C1 segment of cervical spinal cord (tissue), 14 donors: ENCODE data around the gene UTF1.

Experiments
- DNase-seq, 14 donors: peaks; one replicate each; lab custom pipeline; 2025; lab: John Stamatoyannopoulos, UW

UTF1 gene, protein sequence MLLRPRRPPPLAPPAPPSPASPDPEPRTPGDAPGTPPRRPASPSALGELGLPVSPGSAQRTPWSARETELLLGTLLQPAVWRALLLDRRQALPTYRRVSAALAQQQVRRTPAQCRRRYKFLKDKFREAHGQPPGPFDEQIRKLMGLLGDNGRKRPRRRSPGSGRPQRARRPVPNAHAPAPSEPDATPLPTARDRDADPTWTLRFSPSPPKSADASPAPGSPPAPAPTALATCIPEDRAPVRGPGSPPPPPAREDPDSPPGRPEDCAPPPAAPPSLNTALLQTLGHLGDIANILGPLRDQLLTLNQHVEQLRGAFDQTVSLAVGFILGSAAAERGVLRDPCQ

DNA sequence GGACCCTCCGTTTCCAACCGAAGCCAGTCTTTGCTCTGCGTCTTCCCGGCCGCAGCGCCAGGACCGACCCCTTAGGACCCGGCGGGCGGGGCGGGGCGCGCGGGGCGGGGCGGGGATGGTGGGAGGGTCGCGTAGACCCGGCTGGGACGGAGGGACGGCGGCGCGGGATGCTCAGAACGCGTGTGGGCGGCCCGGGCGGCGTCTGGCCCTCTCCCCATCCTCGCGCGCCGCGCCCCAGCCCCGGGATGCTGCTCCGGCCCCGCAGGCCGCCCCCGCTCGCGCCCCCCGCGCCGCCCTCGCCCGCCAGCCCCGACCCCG, at the start of gene UTF1:
UTF1 (plus strand) TSS at position 174 of the 318 bp plus-strand sequence; CDS start at position 246, 72 bp downstream.
- DNase-seq: no peak

DNA sequence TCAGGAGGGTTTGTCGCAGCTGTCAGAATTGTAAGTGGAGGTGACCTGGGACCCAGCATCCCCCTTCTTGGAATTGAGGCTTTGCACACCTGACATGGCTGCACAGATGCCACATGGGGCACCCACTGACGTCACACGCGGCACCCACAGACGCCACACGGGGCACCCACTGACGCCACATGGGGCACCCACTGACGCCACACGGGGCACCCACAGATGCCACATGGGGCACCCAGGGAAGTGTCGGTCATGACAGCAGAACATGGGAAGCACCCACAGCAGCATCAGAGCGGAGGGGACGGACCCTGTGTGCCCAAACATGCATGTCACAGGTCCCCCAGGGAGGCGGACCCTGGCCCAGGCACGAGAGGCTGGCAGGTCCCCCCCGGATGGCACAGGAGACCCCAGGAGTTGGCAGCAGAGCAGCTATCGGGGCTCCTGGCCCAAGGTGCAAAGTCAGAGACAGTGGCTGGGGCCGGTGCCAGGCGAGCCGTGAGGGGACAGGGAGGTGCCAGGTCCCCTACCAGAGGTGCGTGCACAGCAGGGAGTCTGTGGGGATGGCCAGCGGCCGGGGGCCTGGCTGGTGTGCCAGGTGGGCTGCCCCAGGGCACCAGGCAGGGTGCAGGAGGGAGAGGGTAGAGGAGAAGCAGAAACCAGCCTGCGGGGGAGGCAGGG, 48.9 kb upstream of the UTF1 start:
- no peak for DNase-seq

DNA sequence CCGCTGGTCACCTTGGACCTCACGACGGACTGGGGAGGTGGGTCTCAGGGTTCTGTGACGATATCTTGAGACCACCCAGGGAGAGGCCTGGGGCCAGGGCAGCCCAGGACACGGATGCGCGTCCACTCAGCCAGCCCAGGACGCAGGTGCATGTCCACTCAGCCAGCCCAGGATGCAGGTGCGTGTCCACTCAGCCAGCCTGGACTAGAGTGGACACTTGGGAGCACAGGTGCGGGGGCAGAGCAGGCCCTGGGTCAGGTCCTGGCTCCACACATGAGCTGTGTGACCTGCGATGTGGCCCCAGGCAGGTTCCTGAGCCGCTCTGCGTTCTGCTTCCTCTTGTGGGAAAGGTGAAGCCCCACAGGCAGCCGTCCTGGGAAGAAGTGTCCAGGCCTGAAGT, 47.8 kb upstream of the UTF1 start:
- no peak for DNase-seq

DNA sequence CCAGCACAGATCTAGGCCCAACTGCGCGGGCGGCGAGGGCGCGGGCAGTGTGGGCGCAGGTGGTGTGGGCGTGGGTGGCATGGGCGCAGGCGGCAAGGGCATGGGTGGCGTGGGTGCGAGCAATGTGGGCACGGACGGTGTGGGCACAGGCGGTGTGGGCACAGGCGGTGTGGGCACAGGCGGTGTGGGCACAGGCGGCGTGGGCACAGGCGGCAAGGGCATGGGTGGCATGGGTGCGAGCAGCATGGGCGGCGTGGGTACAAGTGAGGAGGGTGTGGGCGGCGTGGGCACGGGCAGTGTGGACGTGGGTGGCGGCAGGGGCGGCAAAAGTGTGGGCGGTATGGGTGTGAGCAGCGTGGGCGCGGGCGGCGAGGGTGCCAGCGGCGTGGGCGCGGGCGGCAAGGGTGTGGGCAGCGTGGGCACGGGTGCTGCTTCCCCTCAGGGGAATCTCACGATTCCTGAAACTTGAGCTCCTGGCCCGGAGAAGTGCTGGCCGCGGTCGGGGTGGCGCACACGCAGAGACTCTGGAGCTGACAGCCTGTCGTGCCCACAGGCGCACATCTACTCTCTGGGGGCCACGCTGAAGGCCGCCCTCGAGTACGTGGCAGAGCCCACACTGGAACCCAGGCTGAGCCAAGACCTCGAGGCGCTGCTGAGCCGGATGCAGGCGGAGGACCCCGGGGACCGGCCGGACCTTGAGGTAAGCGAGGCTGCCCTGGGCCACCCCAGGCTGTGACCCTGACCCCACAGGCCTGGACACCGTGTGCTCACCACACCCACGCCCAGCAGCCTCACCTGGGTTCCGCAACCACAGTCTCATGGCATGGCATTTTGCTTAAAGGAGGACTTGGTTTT, 47.0 kb upstream of the UTF1 start:
- DNase-seq: no peak

DNA sequence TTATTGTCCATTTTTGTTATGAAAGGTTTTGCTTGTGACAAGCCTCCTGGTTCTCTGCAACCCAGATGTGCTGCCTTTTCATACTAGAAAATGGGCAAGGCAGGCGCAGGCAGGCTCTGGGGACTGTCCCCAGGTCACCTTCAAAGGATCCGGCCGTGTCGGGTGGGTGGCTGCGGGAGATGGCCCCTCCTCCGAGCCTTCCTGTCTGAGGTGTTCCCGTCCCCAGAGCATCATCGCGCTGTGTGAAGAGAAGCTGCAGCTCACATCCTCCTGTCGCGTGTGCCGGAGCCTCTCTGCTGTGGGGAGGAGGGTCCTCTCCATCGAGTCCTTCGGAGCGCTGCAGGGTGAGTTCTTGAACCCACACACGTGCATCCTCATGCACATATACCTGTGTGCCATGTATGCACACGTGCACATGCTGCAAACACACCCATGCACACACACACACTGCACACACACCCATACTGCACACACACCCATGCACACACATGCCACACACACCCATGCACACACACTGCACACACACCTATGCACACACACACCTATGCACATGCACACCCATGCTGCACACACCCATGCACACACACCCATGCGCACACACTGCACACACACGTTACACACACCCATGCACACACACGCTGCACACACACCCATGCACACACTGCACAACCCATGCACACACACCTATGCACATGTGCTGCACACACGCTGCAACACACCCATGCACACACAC, 46.2 kb upstream of the UTF1 start:
- no peak for DNase-seq

DNA sequence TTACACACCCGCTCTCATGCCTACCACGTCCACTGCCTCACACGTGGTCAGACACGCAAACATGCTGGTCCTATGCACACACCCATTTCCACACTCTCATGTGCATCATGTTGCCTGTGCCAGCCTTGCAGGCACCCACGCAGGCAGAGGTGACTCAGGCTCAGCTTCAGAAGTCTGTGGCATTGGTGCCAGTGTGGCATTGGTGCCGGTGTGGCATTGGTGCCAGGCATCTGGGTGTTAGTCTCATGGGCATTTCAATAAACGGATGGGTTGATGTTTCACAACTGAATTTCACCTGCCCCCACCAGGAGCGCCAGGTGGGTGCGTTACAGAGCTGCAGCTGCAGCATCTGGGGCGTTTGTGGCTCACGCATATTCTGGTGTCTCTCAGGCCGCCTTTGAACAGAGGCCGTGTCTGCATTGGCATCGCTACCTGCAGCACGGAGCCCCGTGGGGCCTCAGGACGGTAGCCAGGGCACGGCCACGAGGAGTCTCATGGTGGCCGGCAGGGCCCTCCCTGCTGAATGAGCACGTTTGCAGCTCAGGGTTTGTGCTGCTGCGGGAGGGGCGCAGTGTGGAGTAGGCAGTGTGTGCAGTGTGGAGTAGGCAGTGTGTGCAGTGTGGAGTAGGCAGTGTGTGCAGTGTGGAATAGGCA, 45.3 kb upstream of the UTF1 start:
- DNase-seq: no peak

DNA sequence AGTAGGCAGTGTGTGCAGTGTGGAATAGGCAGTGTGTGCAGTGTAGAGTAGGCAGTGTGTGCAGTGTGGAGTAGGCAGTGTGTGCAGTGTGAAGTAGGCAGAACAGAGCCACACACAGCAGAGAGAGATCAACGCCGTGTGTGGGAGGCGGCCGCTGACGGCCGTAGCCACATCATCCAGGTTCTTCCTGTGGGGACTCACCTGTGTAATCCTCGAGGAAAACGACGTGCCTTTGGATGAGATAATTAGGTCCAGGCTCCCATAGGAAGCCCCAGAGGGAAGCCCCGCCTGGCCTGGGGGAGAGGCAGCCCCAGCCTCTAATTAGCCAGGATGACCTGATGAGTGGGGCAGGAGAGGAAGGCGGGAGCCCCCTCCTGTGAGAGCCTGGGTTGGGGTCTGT, 44.6 kb upstream of the UTF1 start:
- no peak for DNase-seq

DNA sequence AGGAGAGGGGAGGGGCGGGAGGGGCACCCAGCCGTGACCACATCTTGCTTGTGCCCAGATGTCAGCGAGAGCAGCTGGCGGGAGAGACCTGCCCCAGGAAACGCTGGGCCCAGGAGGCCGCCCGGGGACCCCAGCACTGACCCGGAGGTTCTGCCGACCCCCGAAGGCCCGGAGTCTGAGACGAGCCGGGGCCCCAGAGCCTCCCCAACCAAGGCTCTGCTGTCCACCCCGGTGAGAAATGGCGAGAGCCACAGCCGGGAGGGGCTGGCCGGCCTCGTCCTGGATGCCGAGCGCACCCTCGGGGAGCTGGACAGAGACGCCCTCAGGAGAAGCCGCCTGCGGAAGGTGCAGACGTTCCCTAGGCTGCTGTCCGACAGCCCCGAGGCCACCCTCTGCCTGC, 44.1 kb upstream of the UTF1 start:
- DNase-seq: no peak

DNA sequence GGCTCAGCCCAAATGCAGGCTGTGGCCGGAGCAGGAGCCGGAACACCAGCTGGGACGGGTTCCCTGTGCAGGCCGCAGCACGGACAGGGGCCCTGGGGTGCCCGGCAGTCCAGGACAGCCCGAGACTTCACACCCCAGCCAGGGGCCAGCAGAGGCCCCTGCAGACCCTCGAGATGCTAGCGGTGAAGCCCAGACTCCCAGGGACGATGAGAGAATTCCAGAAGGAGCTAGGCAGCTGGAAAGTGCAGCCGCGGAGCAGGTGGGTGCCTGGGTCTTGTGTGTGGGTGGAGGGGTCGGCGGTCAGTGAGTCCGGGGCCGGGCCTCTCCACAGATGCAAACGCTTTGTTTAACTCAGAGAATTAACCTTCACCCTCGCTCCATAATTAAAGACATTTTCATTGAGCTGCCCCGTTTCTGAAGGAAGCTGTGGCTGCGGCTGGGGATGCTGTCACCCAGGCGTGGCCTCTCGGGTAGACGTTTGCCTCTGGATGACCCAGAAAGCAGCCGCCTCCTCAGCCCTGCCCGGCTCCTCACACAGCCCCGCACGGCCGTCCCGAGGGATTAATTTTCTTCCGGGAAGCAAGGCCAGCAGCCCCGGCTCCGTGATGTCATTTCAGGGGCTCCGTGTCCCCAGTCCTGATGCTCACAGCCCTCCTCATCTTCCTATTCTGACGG, 43.5 kb upstream of the UTF1 start:
- no peak for DNase-seq

DNA sequence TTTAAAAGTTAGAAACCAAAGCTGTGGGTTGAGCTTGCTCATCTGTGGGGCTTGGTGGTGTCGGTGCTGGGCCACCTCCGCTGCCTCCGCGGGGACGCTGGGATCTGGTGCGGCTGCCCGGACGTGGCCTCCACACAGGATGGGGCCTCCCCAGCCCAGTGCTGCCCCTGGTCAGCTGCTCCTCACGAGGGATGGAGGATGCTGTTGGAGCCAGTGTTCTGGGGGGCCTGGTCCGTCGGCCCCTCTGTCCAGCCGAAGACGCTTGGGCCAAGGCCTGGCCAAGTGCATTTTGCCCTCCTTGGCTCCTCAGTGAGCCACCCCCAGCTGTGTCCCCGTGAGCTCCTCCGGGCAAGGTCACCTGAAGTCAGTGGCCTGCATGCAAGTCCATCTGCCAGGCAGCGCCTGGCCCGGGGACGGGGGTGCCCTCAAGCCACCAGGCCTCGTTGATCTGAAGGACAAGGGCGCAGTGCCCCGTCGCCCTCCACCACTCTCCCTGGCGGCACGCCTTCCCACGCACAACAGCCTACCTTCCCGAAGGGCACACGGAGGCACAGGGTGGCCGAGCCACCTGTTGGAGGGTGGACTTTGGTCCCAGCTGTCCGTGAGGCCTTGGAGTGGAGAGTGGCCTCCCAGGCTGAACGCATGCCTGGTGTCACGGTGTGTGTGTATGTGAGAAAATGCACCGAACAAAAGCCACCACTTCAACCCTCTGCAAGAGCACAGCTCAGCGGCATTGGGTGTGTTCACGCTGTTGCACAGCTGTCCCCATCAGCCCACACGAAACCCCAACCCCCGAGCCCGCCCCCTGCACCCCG, 42.7 kb upstream of the UTF1 start:
- no peak for DNase-seq

DNA sequence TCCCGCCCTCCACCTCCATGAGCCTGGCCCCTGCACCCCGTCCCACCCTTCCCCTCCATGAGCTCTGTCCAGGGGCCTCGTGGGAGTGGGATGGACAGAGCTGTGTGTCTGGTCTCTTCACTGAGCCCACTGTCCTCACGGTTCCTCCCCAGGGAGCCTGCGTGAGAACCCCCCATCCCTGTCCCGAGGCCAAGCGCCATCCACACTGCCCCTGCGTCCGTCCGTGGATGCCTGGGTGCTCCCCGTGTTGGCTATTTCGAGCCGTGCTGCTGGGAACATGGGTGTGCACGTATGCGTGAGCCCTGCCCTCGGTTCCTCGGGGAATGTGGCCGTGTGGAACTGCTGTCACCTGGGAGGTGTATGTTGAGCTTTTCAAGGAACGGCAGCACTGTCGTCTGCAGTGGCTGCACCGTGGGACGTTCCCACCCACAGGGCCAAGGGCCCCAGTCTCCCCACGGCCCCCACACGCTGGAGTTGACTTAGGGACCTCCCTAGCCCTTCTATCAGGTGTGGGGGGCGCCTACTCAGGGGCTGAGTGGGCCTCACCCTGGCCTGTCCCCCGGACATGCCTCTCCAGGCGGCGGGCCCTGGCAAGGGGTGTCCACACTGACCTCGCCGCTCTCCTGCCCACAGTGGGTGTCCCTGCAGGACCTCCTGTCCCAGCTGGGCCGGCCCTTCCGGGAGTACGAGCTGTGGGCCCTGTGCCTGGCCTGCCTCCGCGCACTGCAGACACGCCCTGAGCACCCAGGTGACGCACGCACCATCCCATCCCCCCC, 41.9 kb upstream of the UTF1 start:
- no peak for DNase-seq

DNA sequence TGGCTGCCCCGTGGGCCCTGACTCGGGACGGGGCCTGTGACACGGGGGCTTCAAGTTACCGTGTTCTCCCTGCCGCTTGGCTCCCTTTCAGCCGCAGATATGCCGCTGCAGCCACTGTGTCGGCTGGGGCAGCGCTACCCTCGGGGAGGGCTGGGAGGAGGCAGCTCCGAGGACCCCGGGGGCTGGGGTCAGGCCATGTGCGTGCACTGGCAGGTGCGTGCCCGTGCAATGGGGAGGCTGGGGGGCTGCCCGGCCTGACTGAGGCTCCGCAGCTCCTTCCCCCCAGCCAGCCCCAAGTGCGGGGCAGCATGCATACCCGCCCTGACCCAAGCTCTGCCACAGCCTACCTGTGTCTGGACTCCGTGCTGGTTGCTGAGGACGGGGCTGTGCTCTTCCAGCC, 40.8 kb upstream of the UTF1 start:
- no peak for DNase-seq

DNA sequence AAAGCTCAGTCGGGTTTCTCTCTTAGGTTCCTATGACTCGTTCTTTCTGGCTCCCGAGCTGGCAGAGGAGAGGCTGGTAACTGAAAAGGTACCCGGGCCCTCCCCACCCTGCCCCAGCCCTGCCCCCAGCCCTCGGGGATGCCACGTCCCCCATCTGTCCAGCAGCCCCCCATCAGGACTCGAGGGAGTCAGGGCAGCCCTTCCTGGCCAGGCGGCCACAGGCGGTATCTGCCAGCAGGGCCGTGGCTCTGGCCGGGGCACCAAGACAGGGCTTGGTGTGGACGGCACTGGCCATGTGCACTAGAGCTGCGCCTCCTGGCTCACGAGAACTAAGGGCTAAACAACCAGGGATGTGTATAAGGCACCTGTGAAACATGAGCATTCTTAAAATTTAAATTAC, 40.3 kb upstream of the UTF1 start:
- no peak for DNase-seq

DNA sequence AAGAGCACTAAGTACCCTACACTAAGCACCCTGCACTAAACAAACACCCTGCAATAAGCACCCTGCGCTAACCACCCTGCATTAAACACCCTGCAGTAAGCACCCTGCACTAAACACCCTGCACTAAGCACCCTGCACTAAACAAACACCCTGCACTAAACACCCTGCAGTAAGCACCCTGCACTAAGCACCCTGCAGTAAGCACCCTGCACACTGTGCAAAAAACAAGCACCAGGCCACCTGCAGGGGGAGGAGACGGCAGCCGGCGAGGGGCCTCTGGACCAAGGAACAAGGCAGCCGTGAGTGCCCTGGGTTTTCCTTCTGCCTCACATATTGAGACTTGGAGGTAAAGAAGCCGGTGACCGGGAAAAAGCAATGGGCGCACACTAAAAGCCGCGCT, 39.8 kb upstream of the UTF1 start:
- no peak for DNase-seq

DNA sequence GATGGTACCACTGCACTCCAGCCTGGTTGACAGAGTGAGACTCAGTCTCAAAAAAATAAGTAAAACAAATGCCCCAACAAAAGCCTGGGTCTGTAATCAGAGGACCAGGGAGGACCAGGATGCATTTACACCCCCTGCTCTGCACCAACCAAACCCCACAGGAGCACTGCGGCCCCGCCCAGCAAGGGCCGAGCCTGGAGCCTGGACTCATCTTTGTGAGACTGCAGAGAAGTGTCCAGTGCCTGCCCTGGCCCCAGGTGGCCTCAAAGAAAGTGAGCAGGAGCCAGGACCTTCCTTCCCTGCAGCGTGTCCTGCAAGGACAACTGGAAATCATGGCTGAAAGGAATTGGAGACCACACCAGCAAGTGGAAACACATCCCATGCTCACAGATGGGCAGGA, 38.4 kb upstream of the UTF1 start:
- DNase-seq: no peak

DNA sequence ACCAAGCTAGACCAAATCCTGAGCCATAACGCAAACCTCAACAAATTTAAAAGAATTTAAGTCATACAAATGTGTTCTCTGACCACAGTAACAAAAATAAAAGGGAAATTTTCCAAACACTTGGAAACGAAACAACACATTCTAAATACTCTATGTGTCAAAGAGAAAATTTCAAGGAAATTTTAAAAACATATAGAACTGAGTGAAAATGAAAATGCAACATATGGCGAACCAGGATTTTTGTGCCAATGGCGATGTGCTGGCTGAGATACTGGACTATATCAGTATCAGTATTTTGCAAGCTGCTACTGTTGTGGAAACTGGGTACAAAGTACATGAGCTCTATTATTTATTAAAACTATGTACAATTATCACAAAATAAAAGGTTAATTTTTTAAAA, 35.9 kb upstream of the UTF1 start:
- DNase-seq: no peak

DNA sequence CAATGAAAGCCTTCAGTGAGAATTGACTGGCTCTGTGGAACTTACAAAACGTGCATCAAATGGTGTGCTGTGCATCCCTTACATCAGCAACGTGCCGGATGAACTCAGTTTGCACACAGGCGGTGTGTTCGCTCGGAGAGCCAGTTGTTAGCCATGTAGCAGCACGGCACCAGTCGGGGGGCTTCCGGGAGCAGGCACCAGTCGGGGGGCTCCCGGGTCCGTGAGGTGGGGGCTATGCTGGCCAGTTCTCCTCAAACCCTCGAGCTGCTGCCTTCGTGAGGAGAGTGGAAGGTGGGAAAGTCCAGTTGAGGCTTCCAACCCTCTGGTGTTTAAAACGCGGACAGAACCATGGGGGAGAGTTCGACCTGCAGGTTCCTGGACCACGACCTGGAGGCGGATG, 34.9 kb upstream of the UTF1 start:
- no peak for DNase-seq

DNA sequence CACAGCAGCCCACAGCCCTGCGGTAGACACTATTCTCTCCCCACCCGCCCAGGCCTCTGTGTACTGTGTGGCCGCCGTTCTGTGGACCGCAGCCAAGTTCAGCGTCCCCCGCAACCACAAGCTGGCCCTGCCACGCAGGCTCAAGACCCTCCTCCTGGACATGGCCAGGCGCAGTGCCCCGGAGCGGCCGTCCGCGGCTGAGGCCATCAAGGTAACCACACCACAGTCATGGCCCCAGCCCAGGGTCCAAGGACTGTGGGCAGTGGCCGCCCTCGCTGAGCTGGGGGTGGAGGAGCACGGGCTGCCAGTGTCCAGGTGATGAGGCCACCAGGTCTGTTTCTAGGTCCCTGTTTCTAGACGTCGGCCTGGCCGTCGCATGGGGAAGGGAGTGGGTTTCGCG, 34.4 kb upstream of the UTF1 start:
- DNase-seq: no peak

DNA sequence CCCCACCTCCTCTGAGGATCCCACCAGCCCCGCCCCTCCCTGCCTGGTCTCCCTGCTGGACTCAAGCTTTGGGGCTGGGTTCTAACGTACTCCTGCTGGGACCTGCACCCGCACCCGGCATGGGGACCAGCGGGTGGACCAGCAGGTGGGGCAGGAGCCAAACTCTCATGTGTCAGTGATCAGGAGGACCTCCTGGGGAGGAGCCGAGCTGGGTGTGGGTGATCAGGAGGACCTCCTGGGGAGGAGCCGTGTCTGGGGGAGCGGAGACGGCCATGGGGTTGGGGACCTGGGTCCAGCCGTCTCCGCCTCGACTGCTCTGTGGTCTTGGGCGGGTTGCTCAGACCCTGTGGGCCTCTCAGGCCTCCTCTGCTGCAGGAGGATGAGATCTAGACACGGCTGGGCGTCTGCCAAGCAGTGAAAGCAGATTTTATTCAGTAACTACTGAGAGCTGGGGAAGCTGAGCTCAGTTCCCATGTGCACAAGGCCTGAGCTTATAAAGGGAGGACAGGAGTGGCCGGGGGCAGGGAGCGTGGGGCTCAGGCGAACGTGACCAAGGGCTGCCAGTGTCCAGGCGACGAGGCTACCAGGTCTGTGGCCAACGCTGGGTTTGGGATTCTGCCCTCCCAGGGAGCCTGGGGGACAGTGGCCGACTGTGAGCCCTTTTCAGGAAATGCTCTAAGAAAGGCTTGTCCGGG, 33.6 kb upstream of the UTF1 start:
- DNase-seq: no peak
